Anterior cingulate cortex (tissue), 58 donors: ENCODE results near the gene EXOG.

Source experiments
- DNase-seq, 58 donors: peaks; one replicate each; lab custom pipeline; 2025; lab: John Stamatoyannopoulos, UW

EXOG gene

GRCh38 chr3:38500688-38501417 is 4.7 kb downstream of the EXOG start:
- no peak for DNase-seq

GRCh38 chr3:38507120-38507519 is 11.0 kb downstream of the EXOG start:
- DNase-seq: no peak

GRCh38 chr3:38509732-38510131 is 13.6 kb downstream of the EXOG start:
- no peak for DNase-seq

- DNase-seq: no peak
Measured at GRCh38 chr3:38510631-38511030, 14.5 kb downstream of the EXOG start.

DNA sequence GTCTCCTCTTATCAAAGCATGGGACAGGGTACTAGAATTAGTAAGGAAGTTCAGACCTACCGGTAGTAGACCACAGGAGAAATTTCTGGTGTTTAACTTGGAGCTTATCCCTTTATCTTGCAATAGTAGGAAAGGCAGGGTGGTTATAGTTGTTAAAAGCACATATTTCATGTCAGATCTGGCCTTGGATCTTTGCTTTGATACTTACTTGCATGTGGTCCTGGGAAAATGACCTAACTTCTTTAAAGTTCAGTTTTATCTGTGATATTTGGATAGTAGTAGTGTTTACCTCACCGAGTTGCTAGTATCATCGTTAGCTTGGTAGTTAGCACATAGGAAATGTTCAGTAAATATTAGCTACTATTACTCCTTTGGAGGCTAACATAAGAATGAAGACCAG is 15.4 kb downstream of the EXOG start:
- no peak for DNase-seq

DNA sequence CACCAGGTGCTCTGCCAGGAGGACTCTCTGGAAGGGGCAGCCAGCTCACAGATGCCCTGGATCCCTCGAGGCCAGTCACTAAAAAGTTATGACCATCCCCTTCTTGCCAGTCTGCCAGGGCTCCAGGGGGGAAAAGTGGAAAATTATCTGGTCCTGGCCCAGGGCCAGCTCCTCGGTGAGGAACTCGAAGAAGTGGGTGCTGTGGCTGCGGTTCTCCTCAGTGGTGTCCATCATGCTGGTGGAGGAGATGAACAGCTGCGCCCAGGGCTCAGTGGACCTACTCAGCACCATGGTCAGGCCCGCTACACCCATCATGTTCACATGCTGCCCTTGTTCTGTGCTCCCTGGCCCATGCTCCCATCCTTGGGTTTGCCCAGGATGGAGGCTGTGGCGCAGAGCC is 19.2 kb downstream of the EXOG start:
- no peak for DNase-seq

DNA sequence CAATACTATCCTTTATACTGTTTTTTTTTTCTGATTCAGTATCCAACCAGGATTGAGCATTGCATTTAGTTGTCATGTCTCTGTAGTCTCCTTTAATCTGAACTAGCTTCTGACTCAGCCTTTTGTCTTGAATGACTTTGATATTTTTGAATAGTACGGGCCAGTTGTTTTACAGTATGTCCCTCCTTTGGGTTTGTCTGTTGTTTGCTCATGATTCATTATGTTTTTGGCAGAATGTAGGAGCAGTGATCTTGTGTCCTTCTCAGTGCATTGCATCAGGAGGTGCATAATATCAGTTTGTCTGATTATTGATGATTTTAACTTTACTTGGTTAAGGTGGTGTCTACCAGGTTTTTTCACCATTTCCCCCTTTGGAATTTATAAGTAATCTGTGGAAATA is 20.5 kb downstream of the EXOG start:
- no peak for DNase-seq

GRCh38 chr3:38519000-38519399 is 22.9 kb downstream of the EXOG start:
- DNase-seq: no peak

DNA sequence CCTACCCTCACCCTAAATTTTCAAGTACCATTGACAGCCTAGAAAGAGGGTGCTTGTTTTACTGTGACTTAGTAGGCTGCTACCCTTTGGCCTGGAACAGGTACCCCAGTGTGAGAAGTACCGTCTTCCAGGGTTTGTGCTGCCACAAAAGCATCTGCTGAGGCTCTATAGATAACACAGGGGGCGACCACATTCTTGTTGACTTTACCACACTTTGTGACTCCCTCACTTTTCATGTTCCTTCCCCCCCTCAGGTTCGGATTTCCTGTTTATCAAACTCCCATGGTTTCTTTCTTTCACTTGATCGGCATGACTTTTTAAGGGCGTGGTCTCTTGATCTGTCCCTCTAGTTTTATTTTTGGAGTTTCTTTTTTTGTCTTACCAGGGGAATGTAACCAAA is 23.5 kb downstream of the EXOG start:
- no peak for DNase-seq

DNA sequence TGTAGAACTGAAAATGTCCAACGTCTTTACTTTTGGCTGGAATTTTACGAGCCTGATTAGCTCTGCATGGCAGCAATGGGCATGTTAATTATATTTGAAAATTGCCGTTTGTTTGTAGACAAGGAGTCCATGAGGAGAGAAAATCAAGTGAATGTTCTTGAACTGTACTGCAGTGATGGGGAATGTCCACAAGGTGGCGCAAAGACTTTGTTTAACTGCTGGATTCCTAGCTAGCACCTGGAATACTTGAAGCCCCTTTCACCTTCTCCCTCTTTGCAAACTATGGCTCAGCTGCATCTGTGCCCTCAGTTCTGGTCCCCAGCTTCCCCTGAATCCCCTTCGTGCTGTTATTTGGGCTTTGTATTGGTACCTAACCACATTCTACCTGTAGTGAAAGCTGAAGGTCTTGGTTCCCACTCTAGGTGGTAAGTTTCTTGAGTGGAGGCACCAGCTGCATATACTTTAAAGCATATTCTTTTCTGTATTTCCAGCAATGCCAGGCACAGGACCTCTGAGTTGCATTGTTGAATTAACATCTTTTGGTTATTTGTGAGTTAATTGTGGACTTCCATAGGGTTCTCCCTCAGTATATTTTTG is 25.3 kb downstream of the EXOG start:
- peak in 43 of 58 donors; percentile 3 to 79 (median 30) for DNase-seq

GRCh38 chr3:38522002-38522401 is 25.9 kb downstream of the EXOG start:
- DNase-seq: peak in 1 of 58 donors; percentile 6

- no peak for DNase-seq
Measured at GRCh38 chr3:38524141-38524739, 28.1 kb downstream of the EXOG start.

- DNase-seq: no peak
Measured at GRCh38 chr3:38526792-38527191, 30.7 kb downstream of the EXOG start.

- no peak for DNase-seq
Measured at GRCh38 chr3:38528457-38528856, 32.3 kb downstream of the EXOG start.

DNA sequence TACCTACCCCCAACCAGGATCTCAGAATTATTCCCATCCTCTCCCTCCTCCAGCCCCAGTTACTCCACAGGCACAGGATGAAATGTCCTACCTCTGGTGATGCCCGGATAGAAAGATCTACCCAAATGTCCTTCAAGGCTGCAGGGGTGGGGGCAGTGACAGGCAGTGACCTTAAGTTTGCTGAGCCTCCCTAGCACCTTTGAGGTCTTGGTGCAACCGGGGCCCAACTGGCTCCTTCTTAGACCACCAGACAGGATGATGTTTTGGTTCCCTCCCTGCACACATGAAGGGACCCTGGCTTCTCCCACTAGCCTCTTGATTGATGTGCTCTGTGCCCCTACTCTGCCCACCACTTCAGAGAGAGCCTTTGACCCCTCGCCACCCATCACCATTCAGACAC is 36.4 kb downstream of the EXOG start:
- no peak for DNase-seq

GRCh38 chr3:38533285-38533976 is 37.3 kb downstream of the EXOG start:
- no peak for DNase-seq

- no peak for DNase-seq
Measured at GRCh38 chr3:38534180-38534579, 38.0 kb downstream of the EXOG start.

- no peak for DNase-seq
Measured at GRCh38 chr3:38534604-38535003, 38.5 kb downstream of the EXOG start.

- DNase-seq: no peak
Measured at GRCh38 chr3:38536671-38537070, 40.5 kb downstream of the EXOG start.

- DNase-seq: no peak
Measured at GRCh38 chr3:38538773-38539353, 42.7 kb downstream of the EXOG start.

DNA sequence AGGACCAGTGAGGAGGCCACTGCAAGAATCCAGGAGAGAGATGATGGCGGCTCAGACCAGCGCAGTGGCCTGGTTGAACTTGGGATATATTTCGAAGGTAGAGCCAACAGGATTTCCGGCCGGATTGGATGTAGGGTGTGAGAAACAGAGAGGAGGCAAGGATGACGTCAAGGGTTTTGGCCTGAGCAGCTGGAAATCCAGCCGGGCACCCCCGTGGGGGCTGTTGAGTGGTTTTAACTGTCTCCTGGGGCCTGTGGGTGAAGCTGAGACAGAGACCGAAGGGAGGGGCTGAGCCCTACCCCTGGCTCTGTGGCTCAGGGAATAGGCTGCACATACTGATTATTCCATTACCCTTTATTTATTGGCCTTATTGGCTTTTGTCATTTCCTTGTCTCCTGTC is 45.7 kb downstream of the EXOG start:
- no peak for DNase-seq
